ENCODE data around the gene RUNX2.

GRCh38 chr6:45609141-45609638 is 281.1 kb downstream of the RUNX2 start:
- TF ChIP-seq CTCF (IDR thresholded peaks at IDR 0.05; ENCODE audit: low read length) = no peak
- no peak for TF ChIP-seq EZH2 (IDR thresholded peaks at IDR 0.05; ENCODE audit: borderline replicate concordance, low read length)

Data from OCI-LY1 (cell line).